WTC11 (cell line): ENCODE measurements around the gene DSTN. TPM values are rescaled to one million over a fixed set of nuclear protein-coding genes. Genes with fewer than 3 reads are reported as not detected.

Source experiments
- ATAC-seq: fragments of 200-7000 bp; cut with Tn5 transposase; 2 replicates; pipeline ENCODE4 v1.10.0; 2021; ENCODE audit warnings: mild to moderate bottlenecking, moderate library complexity
- CTCF ChIA-PET: fragments of 300-600 bp; sonication (Branson Sonifier 250); formaldehyde crosslinking; loops from one replicate; lab custom pipeline; 2021; ENCODE audit warnings: antibody characterized with exemption; lab: Charles Lee
- POLR2A ChIA-PET: fragments of 350-600 bp; sonication (Branson Sonifier 250); formaldehyde crosslinking; loops from one replicate; lab custom pipeline; 2021; ENCODE audit warnings: antibody characterized with exemption; lab: Charles Lee
- DNase-seq: peaks from one replicate; pipeline ENCODE4 v3.0.0; 2021; ENCODE audit warnings: low spot score
- H3K27ac Mint-ChIP-seq: 2 replicates; pipeline ENCODE4 v1.8.0; 2021; ENCODE audit warnings: mixed read lengths
- H3K27me3 Mint-ChIP-seq: 2 replicates; pipeline ENCODE4 v1.8.0; 2021; ENCODE audit warnings: low read depth, mild to moderate bottlenecking, moderate library complexity, mixed read lengths
- H3K36me3 Mint-ChIP-seq: 2 replicates; pipeline ENCODE4 v1.8.0; 2021; ENCODE audit warnings: mixed read lengths
- H3K4me1 Mint-ChIP-seq: 2 replicates; pipeline ENCODE4 v1.8.0; 2022; ENCODE audit warnings: mixed read lengths
- H3K4me3 Mint-ChIP-seq: 2 replicates; pipeline ENCODE4 v1.8.0; 2021; ENCODE audit warnings: mild to moderate bottlenecking, moderate library complexity, mixed read lengths
- H3K9me3 Mint-ChIP-seq: 2 replicates; pipeline ENCODE4 v1.8.0; 2021; ENCODE audit warnings: mixed read lengths
- ATF1 ChIP-seq: sonication (generic); formaldehyde crosslinking; IDR thresholded peaks from 2 replicates; pipeline ENCODE4 v1.8.1; 2023; ENCODE audit warnings: mild to moderate bottlenecking, moderate library complexity, missing genetic modification reagents
- CBFB ChIP-seq: sonication (generic); formaldehyde crosslinking; IDR thresholded peaks from 2 replicates; pipeline ENCODE4 v1.8.1; 2022; ENCODE audit warnings: mild to moderate bottlenecking, low read depth, missing genetic modification reagents
- E2F1 ChIP-seq: sonication (generic); formaldehyde crosslinking; IDR thresholded peaks from 2 replicates; pipeline ENCODE4 v1.8.0; 2022; ENCODE audit warnings: mild to moderate bottlenecking, missing genetic modification reagents
- E2F5 ChIP-seq: sonication (generic); formaldehyde crosslinking; IDR thresholded peaks from 2 replicates; pipeline ENCODE4 v1.8.1; 2022; ENCODE audit warnings: mild to moderate bottlenecking, moderate library complexity, missing genetic modification reagents
- ERG ChIP-seq: fragments of 250-450 bp; sonication (Bioruptor Pico); IDR thresholded peaks from 2 replicates; pipeline ENCODE4 v1.8.0; 2021; ENCODE audit warnings: mild to moderate bottlenecking
- FOXP1 ChIP-seq: sonication (generic); formaldehyde crosslinking; IDR thresholded peaks from 2 replicates; pipeline ENCODE4 v1.8.0; 2022; ENCODE audit warnings: missing genetic modification reagents, mild to moderate bottlenecking, moderate library complexity, borderline replicate concordance
- GTF2I ChIP-seq: fragments of 250-450 bp; sonication (Bioruptor Pico); conservative IDR thresholded peaks from 2 replicates; pipeline ENCODE4 v1.4.0; 2021; ENCODE audit warnings: mild to moderate bottlenecking
- IRF2 ChIP-seq: sonication (generic); formaldehyde crosslinking; IDR thresholded peaks from 2 replicates; pipeline ENCODE4 v1.8.0; 2022; ENCODE audit warnings: low read depth, missing genetic modification reagents, borderline replicate concordance
- JUN ChIP-seq: sonication (generic); formaldehyde crosslinking; IDR thresholded peaks from 2 replicates; pipeline ENCODE4 v1.8.0; 2023; ENCODE audit warnings: mild to moderate bottlenecking, missing genetic modification reagents
- MLX ChIP-seq: sonication (generic); formaldehyde crosslinking; IDR thresholded peaks from 2 replicates; pipeline ENCODE4 v1.8.1; 2023; ENCODE audit warnings: mild to moderate bottlenecking, missing genetic modification reagents, moderate library complexity
- NFE2L1 ChIP-seq: sonication (generic); formaldehyde crosslinking; IDR thresholded peaks from 2 replicates; pipeline ENCODE4 v1.8.1; 2023; ENCODE audit warnings: missing genetic modification reagents
- PREB ChIP-seq: sonication (generic); formaldehyde crosslinking; IDR thresholded peaks from 2 replicates; pipeline ENCODE4 v1.8.1; 2022; ENCODE audit warnings: mild to moderate bottlenecking, missing genetic modification reagents, moderate library complexity, borderline replicate concordance
- STAT6 ChIP-seq: sonication (generic); formaldehyde crosslinking; conservative IDR thresholded peaks from 2 replicates; pipeline ENCODE4 v1.8.1; 2023; ENCODE audit warnings: mild to moderate bottlenecking, low read depth, missing genetic modification reagents, moderate library complexity
- TEAD1 ChIP-seq: sonication (generic); formaldehyde crosslinking; IDR thresholded peaks from 2 replicates; pipeline ENCODE4 v1.8.0; 2022; ENCODE audit warnings: mild to moderate bottlenecking, missing genetic modification reagents
- ZNF121 ChIP-seq: sonication (generic); formaldehyde crosslinking; IDR thresholded peaks from 2 replicates; pipeline ENCODE4 v1.8.0; 2023; ENCODE audit warnings: missing genetic modification reagents
- ZNF263 ChIP-seq: sonication (generic); formaldehyde crosslinking; IDR thresholded peaks from 2 replicates; pipeline ENCODE4 v1.8.1; 2022; ENCODE audit warnings: low read depth, mild to moderate bottlenecking, moderate library complexity, missing genetic modification reagents
- ZNF425 ChIP-seq: fragments of 250-450 bp; sonication (Bioruptor Pico); conservative IDR thresholded peaks from 2 replicates; pipeline ENCODE4 v1.9.0; 2021; ENCODE audit warnings: mild to moderate bottlenecking
- ZNF512 ChIP-seq: sonication (generic); formaldehyde crosslinking; IDR thresholded peaks from 2 replicates; pipeline ENCODE4 v1.8.1; 2022; ENCODE audit warnings: missing genetic modification reagents, borderline replicate concordance
- total RNA-seq: library from RNA; stranded (reverse); gene quantifications from 3 replicates; pipeline ENCODE4 v1.2.3, GENCODE V29; 2021

Gene DSTN
- total RNA-seq, 1 experiment from 2014 or later = 153 TPM

- no peak for DNase-seq
- no peaks in the 10 kb centered on the region for H3K27me3 Mint-ChIP-seq
- peak overlapping the region; percentile 32; the same call in 1 of the 2 replicates for H3K27ac Mint-ChIP-seq
- peaks cover 49% of the 10 kb centered on the region for H3K36me3 Mint-ChIP-seq
- ChIA-PET POLR2A (no interaction called here), CTCF (interaction anchor here (1.0 to 1.7 kb wide), 6 partner anchors 11 to 130 kb away, joined by 3 to 11 read pairs (median 6); no protein-coding TSS in a partner anchor)
- peaks cover 13% of the 10 kb centered on the region; the same call in 1 of the 2 replicates for H3K4me1 Mint-ChIP-seq
- H3K4me3 Mint-ChIP-seq = no peak overlapping the region
- TF ChIP-seq STAT6 (CRISPR knock-in tag) (no peak), ZNF512 (CRISPR knock-in tag) (no peak), GTF2I (CRISPR knock-in tag) (no peak), CBFB (CRISPR knock-in tag) (no peak), E2F1 (CRISPR knock-in tag) (no peak), IRF2 (CRISPR knock-in tag) (no peak), E2F5 (no peak), ZNF121 (no peak)
- ATAC-seq = no peak
- no peaks in the 10 kb centered on the region for H3K9me3 Mint-ChIP-seq
These were observed 65.7 kb downstream of the DSTN start for GRCh38 chr20:17635332-17636244.

- Mint-ChIP-seq H3K36me3 (peaks cover 46% of the 10 kb centered on the region), H3K9me3 (no peaks in the 10 kb centered on the region), H3K27me3 (no peaks in the 10 kb centered on the region), H3K4me3 (no peak overlapping the region), H3K27ac (peak overlapping the region; percentile 32; the same call in 1 of the 2 replicates), H3K4me1 (peaks cover 13% of the 10 kb centered on the region; the same call in 1 of the 2 replicates)
- ATAC-seq (peak; percentile 93), DNase-seq (peak; percentile 51)
- CTCF ChIA-PET = interaction anchor here (0.5 to 1.7 kb wide), 10 partner anchors 9 to 302 kb away, joined by 3 to 11 read pairs (median 3); partner anchors contain the start of gene RRBP1
- POLR2A ChIA-PET = interaction anchor here (1.1 kb wide), 1 partner anchor 46 kb away, joined by 3 read pairs; no protein-coding TSS in a partner anchor
- TF ChIP-seq PREB (CRISPR knock-in tag) (no peak), ATF1 (CRISPR knock-in tag) (no peak), ZNF425 (CRISPR knock-in tag) (no peak), ZNF121 (peak; percentile 56; the same call in 1 of the 2 replicates), TEAD1 (CRISPR knock-in tag) (no peak), ERG (CRISPR knock-in tag) (no peak), MLX (CRISPR knock-in tag) (no peak), JUN (CRISPR knock-in tag) (no peak), ZNF263 (CRISPR knock-in tag) (no peak), NFE2L1 (no peak), FOXP1 (CRISPR knock-in tag) (0 out of 2 replicates have a peak, but pooled peaks have one; percentile 26)
These were observed 66.9 kb downstream of the DSTN start for GRCh38 chr20:17636523-17637412.
